ENCODE measurements around the gene STRN3. TPM values are rescaled to one million over a fixed set of nuclear protein-coding genes. Genes with fewer than 3 reads are reported as not detected.

The STRN3 gene
- total RNA-seq, 4 donors from 2014 or later = 21.5 to 50.0 (median 29.5) TPM

- no peak for TF ChIP-seq POLR2A (IDR thresholded peaks at IDR 0.05)
- no peak for TF ChIP-seq EP300 (IDR thresholded peaks at IDR 0.05)
- TF ChIP-seq POLR2AphosphoS5 (IDR thresholded peaks at IDR 0.05) = no peak
- no peak for TF ChIP-seq CTCF (IDR thresholded peaks at IDR 0.05)
- no peaks in the 10 kb centered on the region for H3K4me1 ChIP-seq
- 88% methylated on average over 6 of the region's 6 CpGs for WGBS
These were observed 142.5 kb downstream of the STRN3 start for GRCh38 chr14:30883508-30884294.

GRCh38 chr14:30882431-30882830 lies 143.7 kb downstream of the STRN3 start:
- Histone ChIP-seq H3K36me3 (no peaks in the 10 kb centered on the region), H3K27me3 (peaks cover 4% of the 10 kb centered on the region), H3K4me3 (no peak overlapping the region), H3K9me3 (no peaks in the 10 kb centered on the region), H3K4me1 (no peaks in the 10 kb centered on the region), H3K27ac (no peak overlapping the region)
- DNase-seq (ENCODE audit: low spot score in 2 of 2) = no peak
- 50% methylated on average over 1 of the region's 1 CpG for WGBS
- TF ChIP-seq CTCF (IDR thresholded peaks at IDR 0.05) (no peak), EP300 (IDR thresholded peaks at IDR 0.05) (no peak), POLR2A (IDR thresholded peaks at IDR 0.05) (no peak), POLR2AphosphoS5 (IDR thresholded peaks at IDR 0.05) (no peak)

More at GRCh38 chr14:30883508-30884294, 142.5 kb downstream of the STRN3 start:
- no peaks in the 10 kb centered on the region for H3K27me3 ChIP-seq
- no peaks in the 10 kb centered on the region for H3K9me3 ChIP-seq
- no peak for DNase-seq (ENCODE audit: low spot score in 2 of 2)
- no peak overlapping the region for H3K27ac ChIP-seq
- no peak overlapping the region for H3K4me3 ChIP-seq
- H3K36me3 ChIP-seq = no peaks in the 10 kb centered on the region

- Histone ChIP-seq H3K9me3 (no peaks in the 10 kb centered on the region), H3K36me3 (no peaks in the 10 kb centered on the region), H3K27ac (no peak overlapping the region), H3K4me1 (peaks cover 17% of the 10 kb centered on the region), H3K27me3 (peaks cover 42% of the 10 kb centered on the region), H3K4me3 (no peak overlapping the region)
- TF ChIP-seq CTCF (IDR thresholded peaks at IDR 0.05) = no peak
- no peak for TF ChIP-seq EP300 (IDR thresholded peaks at IDR 0.05)
- TF ChIP-seq POLR2AphosphoS5 (IDR thresholded peaks at IDR 0.05) = no peak
- no peak for TF ChIP-seq POLR2A (IDR thresholded peaks at IDR 0.05)
- no peak for DNase-seq (ENCODE audit: low spot score in 2 of 2)
- 63% methylated on average over 4 of the region's 4 CpGs for WGBS
These were observed 149.5 kb downstream of the STRN3 start for GRCh38 chr14:30876692-30877091.

- Histone ChIP-seq H3K9me3 (no peaks in the 10 kb centered on the region), H3K4me1 (peaks cover 17% of the 10 kb centered on the region), H3K4me3 (no peak overlapping the region), H3K27ac (no peak overlapping the region), H3K27me3 (peaks cover 49% of the 10 kb centered on the region), H3K36me3 (no peaks in the 10 kb centered on the region)
- WGBS = 14% methylated on average over 8 of the region's 9 CpGs
- DNase-seq (ENCODE audit: low spot score in 2 of 2) = no peak
- TF ChIP-seq POLR2AphosphoS5 (IDR thresholded peaks at IDR 0.05) = no peak
- TF ChIP-seq POLR2A (IDR thresholded peaks at IDR 0.05) = no peak
- TF ChIP-seq CTCF (IDR thresholded peaks at IDR 0.05) = no peak
- no peak for TF ChIP-seq EP300 (IDR thresholded peaks at IDR 0.05)
These were observed 150.5 kb downstream of the STRN3 start for GRCh38 chr14:30875788-30876053.

GRCh38 chr14:30874999-30875787 lies 151.0 kb downstream of the STRN3 start:
- Histone ChIP-seq H3K9me3 (no peaks in the 10 kb centered on the region), H3K27ac (no peak overlapping the region), H3K4me1 (peaks cover 17% of the 10 kb centered on the region), H3K4me3 (peak overlapping the region; percentile 57), H3K36me3 (no peaks in the 10 kb centered on the region), H3K27me3 (peaks cover 49% of the 10 kb centered on the region)
- 0% methylated on average over 13 of the region's 48 CpGs for WGBS
- TF ChIP-seq CTCF (IDR thresholded peaks at IDR 0.05) (no peak), EP300 (IDR thresholded peaks at IDR 0.05) (no peak), POLR2A (IDR thresholded peaks at IDR 0.05) (no peak), POLR2AphosphoS5 (IDR thresholded peaks at IDR 0.05) (no peak)
- DNase-seq (ENCODE audit: low spot score in 2 of 2) = no peak
